ENCODE measurements around the gene RPS15. TPM values are rescaled to one million over a fixed set of nuclear protein-coding genes. Genes with fewer than 3 reads are reported as not detected.

Gene RPS15
- total RNA-seq, 1 donor from 2014 or later = 1,014 TPM

DNA sequence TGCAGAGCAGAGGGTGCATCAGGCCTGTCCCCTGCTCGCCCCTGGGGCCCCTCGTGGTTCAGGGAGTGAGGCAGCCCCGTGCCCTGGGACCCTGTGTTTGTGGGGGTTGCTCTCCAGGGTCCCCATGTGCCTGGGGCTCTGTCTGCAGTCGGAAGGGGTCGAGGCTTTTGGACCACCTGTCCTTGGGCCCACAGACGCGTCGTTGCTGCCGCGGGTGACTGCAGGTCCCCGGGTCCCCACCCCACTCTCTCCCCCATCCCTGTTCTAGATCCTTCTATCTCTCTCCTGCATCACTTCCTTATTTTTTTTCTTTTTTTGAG, 50.0 kb downstream of the RPS15 start:
- peak overlapping the region; percentile 24 for H3K4me3 Mint-ChIP-seq
- no peak for DNase-seq (ENCODE audit: low spot score in 2 of 2, unreplicated experiment in 2 of 2)

DNA sequence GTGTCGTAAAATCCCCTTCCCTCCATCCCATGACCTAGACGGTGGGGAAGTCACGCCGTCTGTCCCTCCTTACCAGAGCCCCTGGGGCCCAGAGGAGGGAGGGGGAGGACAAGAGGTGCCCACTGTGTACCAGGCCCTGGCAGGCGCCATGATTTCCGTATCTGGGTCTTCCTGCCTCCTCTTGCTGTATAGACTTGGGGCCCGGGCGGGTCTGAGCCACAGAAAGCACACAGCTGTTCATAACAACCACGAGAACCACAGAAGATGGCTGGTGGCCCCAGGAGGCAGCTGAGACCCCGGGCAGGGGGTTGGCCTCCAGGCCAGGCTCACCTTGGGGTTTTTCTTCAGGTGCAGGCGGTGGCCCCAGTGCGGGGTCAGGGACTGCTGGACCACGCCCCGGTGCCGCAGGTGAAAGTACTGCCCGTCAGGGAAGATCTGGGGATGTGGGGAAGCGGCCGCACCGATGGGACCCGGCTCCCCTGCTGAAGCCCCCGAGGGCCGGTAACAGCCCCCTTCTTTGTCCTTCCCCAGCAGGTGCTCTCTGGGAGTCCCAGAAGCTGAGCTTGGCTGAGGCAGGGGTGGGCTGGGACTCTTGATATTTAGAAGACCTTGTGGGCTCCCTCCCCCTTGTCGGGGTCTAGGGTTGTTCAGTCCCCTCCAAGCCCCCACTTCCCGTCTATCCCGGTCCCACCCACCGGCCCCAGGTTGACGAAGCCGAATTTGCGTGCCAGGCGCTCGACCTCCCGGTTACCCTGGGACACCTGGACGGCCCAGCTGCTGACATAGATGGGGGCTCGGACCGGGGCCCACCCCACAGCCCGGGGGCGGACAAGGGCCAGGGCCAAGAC, 51.5 kb downstream of the RPS15 start:
- H3K4me1 Mint-ChIP-seq = peaks cover 11% of the 10 kb centered on the region
- H3K4me3 Mint-ChIP-seq = peak overlapping the region; percentile 64
- H3K27ac Mint-ChIP-seq = peak overlapping the region; percentile 25
- TF ChIP-seq, protein P1, sequence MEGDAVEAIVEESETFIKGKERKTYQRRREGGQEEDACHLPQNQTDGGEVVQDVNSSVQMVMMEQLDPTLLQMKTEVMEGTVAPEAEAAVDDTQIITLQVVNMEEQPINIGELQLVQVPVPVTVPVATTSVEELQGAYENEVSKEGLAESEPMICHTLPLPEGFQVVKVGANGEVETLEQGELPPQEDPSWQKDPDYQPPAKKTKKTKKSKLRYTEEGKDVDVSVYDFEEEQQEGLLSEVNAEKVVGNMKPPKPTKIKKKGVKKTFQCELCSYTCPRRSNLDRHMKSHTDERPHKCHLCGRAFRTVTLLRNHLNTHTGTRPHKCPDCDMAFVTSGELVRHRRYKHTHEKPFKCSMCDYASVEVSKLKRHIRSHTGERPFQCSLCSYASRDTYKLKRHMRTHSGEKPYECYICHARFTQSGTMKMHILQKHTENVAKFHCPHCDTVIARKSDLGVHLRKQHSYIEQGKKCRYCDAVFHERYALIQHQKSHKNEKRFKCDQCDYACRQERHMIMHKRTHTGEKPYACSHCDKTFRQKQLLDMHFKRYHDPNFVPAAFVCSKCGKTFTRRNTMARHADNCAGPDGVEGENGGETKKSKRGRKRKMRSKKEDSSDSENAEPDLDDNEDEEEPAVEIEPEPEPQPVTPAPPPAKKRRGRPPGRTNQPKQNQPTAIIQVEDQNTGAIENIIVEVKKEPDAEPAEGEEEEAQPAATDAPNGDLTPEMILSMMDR (IDR thresholded peaks at IDR 0.05; ENCODE audit: unreplicated experiment) = no peak
- no peaks in the 10 kb centered on the region for H3K36me3 Mint-ChIP-seq
- H3K27me3 Mint-ChIP-seq (ENCODE audit: low read depth) = peaks cover 26% of the 10 kb centered on the region
- DNase-seq (ENCODE audit: low spot score in 2 of 2, unreplicated experiment in 2 of 2) = peak in 1 of 2 experiments; percentile 20
- no peaks in the 10 kb centered on the region for H3K9me3 Mint-ChIP-seq

More for the DNA sequence above, 50.0 kb downstream of the RPS15 start:
- Mint-ChIP-seq H3K27ac (no peak overlapping the region), H3K9me3 (no peaks in the 10 kb centered on the region), H3K36me3 (peaks cover under 1% of the 10 kb centered on the region), H3K4me1 (peaks cover 11% of the 10 kb centered on the region), H3K27me3 (ENCODE audit: low read depth) (peaks cover 17% of the 10 kb centered on the region)
- TF ChIP-seq, protein P1 (IDR thresholded peaks at IDR 0.05; ENCODE audit: unreplicated experiment) = no peak

Other genes starting within 250 kb of the RPS15 start
- gene STK11, start 232.6 kb upstream of the RPS15 start, total RNA-seq = 71.7 to 73.0 TPM (median 71.8 TPM) in 3 replicates
- gene CBARP, start 200.4 kb upstream of the RPS15 start, total RNA-seq = 9.0 to 10.4 TPM (median 9.2 TPM) in 3 replicates
- gene ATP5F1D, start 196.6 kb upstream of the RPS15 start, total RNA-seq = 105 to 115 TPM (median 108 TPM) in 3 replicates
- gene MIDN, start 189.8 kb upstream of the RPS15 start, total RNA-seq = 168 to 177 TPM (median 172 TPM) in 3 replicates
- 659 to 674 TPM (median 670 TPM) in 3 replicates for gene CIRBP, start 169.1 kb upstream of the RPS15 start, total RNA-seq
- gene FAM174C, start 162.9 kb upstream of the RPS15 start, total RNA-seq = 24.4 to 25.8 TPM (median 25.5 TPM) in 3 replicates
- 13.1 to 15.0 TPM (median 14.0 TPM) in 3 replicates for gene EFNA2, start 152.5 kb upstream of the RPS15 start, total RNA-seq
- gene NDUFS7, start 54.5 kb upstream of the RPS15 start, total RNA-seq = 52.2 to 56.8 TPM (median 55.9 TPM) in 3 replicates
- gene GAMT, start 36.9 kb upstream of the RPS15 start, total RNA-seq = 41.5 to 44.5 TPM (median 42.6 TPM) in 3 replicates
- 130 to 134 TPM (median 131 TPM) in 3 replicates for gene DAZAP1, start 30.8 kb upstream of the RPS15 start, total RNA-seq
- gene APC2, start 11.7 kb downstream of the RPS15 start, total RNA-seq = 2.3 to 2.8 TPM (median 2.4 TPM) in 3 replicates
- gene C19orf25, start 40.8 kb downstream of the RPS15 start, total RNA-seq = 29.4 to 34.2 TPM (median 30.0 TPM) in 3 replicates
- 20.9 to 24.0 TPM (median 22.6 TPM) in 3 replicates for gene PCSK4, start 52.0 kb downstream of the RPS15 start, total RNA-seq
- 3.6 to 3.9 TPM (median 3.8 TPM) in 3 replicates for gene REEP6, start 52.8 kb downstream of the RPS15 start, total RNA-seq
- 4.0 to 4.6 TPM (median 4.3 TPM) in 3 replicates for gene ADAMTSL5, start 74.6 kb downstream of the RPS15 start, total RNA-seq
- 0.38 to 0.51 TPM (median 0.38 TPM) in 3 replicates for gene PLK5, start 85.7 kb downstream of the RPS15 start, total RNA-seq
- 91.7 to 96.3 TPM (median 93.1 TPM) in 3 replicates for gene MEX3D, start 129.9 kb downstream of the RPS15 start, total RNA-seq
- 103 to 111 TPM (median 105 TPM) in 3 replicates for gene MBD3, start 154.5 kb downstream of the RPS15 start, total RNA-seq
- gene UQCR11, start 167.1 kb downstream of the RPS15 start, total RNA-seq = 143 to 154 TPM (median 153 TPM) in 3 replicates
- gene TCF3, start 214.2 kb downstream of the RPS15 start, total RNA-seq = 227 to 248 TPM (median 239 TPM) in 3 replicates

Measured in mesothelial cell of epicardium (in vitro differentiated cells).